MM.1S (cell line): Measurements from ENCODE around the gene TTC14.

Experiments used
- DNase-seq: peaks from one replicate; pipeline ENCODE4 v3.0.0-alpha.2; 2015
- H2AFZ ChIP-seq: fragments of 300-600 bp; sonication (generic); 2 replicates; pipeline ENCODE4 v1.6.0; 2016; ENCODE audit warnings: antibody characterized with exemption, low read length
- H3F3A ChIP-seq: fragments of 300-600 bp; sonication (generic); 2 replicates; pipeline ENCODE4 v1.6.1; 2016; ENCODE audit warnings: mild to moderate bottlenecking, antibody characterized with exemption, low read length, moderate library complexity, mixed read lengths; ENCODE audit not compliant: insufficient read depth
- H3K27ac ChIP-seq: fragments of 300-600 bp; sonication (generic); 2 replicates; pipeline ENCODE4 v1.5.1; 2016; ENCODE audit warnings: mild to moderate bottlenecking, low read length
- H3K27me3 ChIP-seq: fragments of 300-600 bp; sonication (generic); replicated peaks from 2 replicates; pipeline ENCODE4 v1.6.0; 2016; ENCODE audit warnings: low read length; ENCODE audit not compliant: insufficient read depth
- H3K36me3 ChIP-seq: fragments of 300-600 bp; sonication (generic); replicated peaks from 2 replicates; pipeline ENCODE4 v1.6.1; 2016; ENCODE audit warnings: mild to moderate bottlenecking, low read length, mixed read lengths; ENCODE audit not compliant: insufficient read depth
- H3K4me1 ChIP-seq: fragments of 300-600 bp; sonication (generic); 2 replicates; pipeline ENCODE4 v1.6.1; 2016; ENCODE audit warnings: low read length, mixed read lengths
- H3K4me2 ChIP-seq: fragments of 300-600 bp; sonication (generic); 2 replicates; pipeline ENCODE4 v1.6.0; 2016; ENCODE audit warnings: low read depth, low read length
- H3K4me3 ChIP-seq: fragments of 300-600 bp; sonication (generic); 2 replicates; pipeline ENCODE4 v1.5.1; 2016; ENCODE audit warnings: low read length, mixed read lengths
- H3K79me2 ChIP-seq: fragments of 300-600 bp; sonication (generic); 2 replicates; pipeline ENCODE4 v1.6.1; 2016; ENCODE audit warnings: mixed run types, low read length, mixed read lengths
- H3K9ac ChIP-seq: fragments of 300-600 bp; sonication (generic); 2 replicates; pipeline ENCODE4 v1.6.1; 2016; ENCODE audit warnings: low read length, mixed read lengths
- H3K9me2 ChIP-seq: fragments of 300-600 bp; sonication (generic); replicated peaks from 2 replicates; pipeline ENCODE4 v1.6.1; 2016; ENCODE audit warnings: mild to moderate bottlenecking, low read length, mixed read lengths; ENCODE audit not compliant: insufficient read depth
- H3K9me3 ChIP-seq: fragments of 300-600 bp; sonication (generic); replicated peaks from 2 replicates; pipeline ENCODE4 v1.6.1; 2016; ENCODE audit warnings: mild to moderate bottlenecking, low read length, mixed read lengths; ENCODE audit not compliant: insufficient read depth
- H4K20me1 ChIP-seq: fragments of 300-600 bp; sonication (generic); 2 replicates; pipeline ENCODE4 v1.6.1; 2016; ENCODE audit warnings: mild to moderate bottlenecking, low read length, moderate library complexity, mixed read lengths; ENCODE audit not compliant: insufficient read depth
- EZH2 ChIP-seq: fragments of 300-600 bp; sonication (generic); optimal IDR thresholded peaks from 2 replicates; pipeline ENCODE3; 2017; ENCODE audit warnings: low read depth, mild to moderate bottlenecking, antibody characterized with exemption, low read length, mixed read lengths
- EZH2phosphoT487 ChIP-seq: fragments of 300-600 bp; sonication (generic); IDR thresholded peaks from 2 replicates; pipeline ENCODE4 v1.6.1; 2018; ENCODE audit warnings: antibody characterized with exemption, low read length
- TF ChIP-seq, protein P1 (sequence below): fragments of 300-600 bp; sonication (generic); IDR thresholded peaks from 2 replicates; pipeline ENCODE4 v1.5.1; 2016; ENCODE audit warnings: antibody characterized with exemption, low read length, mixed read lengths

TTC14 gene

GRCh38 chr3:180631317-180631716, 29.4 kb downstream of the TTC14 start:
- Histone ChIP-seq H3K9me3 (no peaks in the 10 kb centered on the region), H3K9me2 (no peaks in the 10 kb centered on the region), H3K27ac (no peak overlapping the region), H3K4me1 (peaks cover 4% of the 10 kb centered on the region; the same call in 1 of the 2 replicates), H3K9ac (no peak overlapping the region), H3K79me2 (no peaks in the 10 kb centered on the region), H2AFZ (no peak overlapping the region), H3K4me2 (no peak overlapping the region), H4K20me1 (no peaks in the 10 kb centered on the region), H3K27me3 (no peaks in the 10 kb centered on the region), H3K36me3 (no peaks in the 10 kb centered on the region), H3K4me3 (no peak overlapping the region), H3F3A (no peaks in the 10 kb centered on the region)
- TF ChIP-seq, protein P1, sequence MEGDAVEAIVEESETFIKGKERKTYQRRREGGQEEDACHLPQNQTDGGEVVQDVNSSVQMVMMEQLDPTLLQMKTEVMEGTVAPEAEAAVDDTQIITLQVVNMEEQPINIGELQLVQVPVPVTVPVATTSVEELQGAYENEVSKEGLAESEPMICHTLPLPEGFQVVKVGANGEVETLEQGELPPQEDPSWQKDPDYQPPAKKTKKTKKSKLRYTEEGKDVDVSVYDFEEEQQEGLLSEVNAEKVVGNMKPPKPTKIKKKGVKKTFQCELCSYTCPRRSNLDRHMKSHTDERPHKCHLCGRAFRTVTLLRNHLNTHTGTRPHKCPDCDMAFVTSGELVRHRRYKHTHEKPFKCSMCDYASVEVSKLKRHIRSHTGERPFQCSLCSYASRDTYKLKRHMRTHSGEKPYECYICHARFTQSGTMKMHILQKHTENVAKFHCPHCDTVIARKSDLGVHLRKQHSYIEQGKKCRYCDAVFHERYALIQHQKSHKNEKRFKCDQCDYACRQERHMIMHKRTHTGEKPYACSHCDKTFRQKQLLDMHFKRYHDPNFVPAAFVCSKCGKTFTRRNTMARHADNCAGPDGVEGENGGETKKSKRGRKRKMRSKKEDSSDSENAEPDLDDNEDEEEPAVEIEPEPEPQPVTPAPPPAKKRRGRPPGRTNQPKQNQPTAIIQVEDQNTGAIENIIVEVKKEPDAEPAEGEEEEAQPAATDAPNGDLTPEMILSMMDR = peak; percentile 33
- TF ChIP-seq EZH2 = no peak
- no peak for DNase-seq

- Histone ChIP-seq H2AFZ (no peak overlapping the region), H3K36me3 (no peaks in the 10 kb centered on the region), H3K27ac (no peak overlapping the region), H3K79me2 (no peaks in the 10 kb centered on the region), H3K9me3 (no peaks in the 10 kb centered on the region), H3F3A (no peaks in the 10 kb centered on the region), H3K9ac (no peak overlapping the region), H3K4me3 (no peak overlapping the region), H3K4me1 (no peaks in the 10 kb centered on the region), H3K27me3 (no peaks in the 10 kb centered on the region), H3K4me2 (no peak overlapping the region), H3K9me2 (no peaks in the 10 kb centered on the region), H4K20me1 (no peaks in the 10 kb centered on the region)
- TF ChIP-seq EZH2phosphoT487 = no peak
- TF ChIP-seq, protein P1 = peak; percentile 13; the same call in 1 of the 2 replicates
- no peak for DNase-seq
Measured at GRCh38 chr3:180633722-180634121, 31.8 kb downstream of the TTC14 start.

- no peaks in the 10 kb centered on the region for H3K9me2 ChIP-seq
- H3F3A ChIP-seq = no peaks in the 10 kb centered on the region
- H3K9me3 ChIP-seq = no peaks in the 10 kb centered on the region
- TF ChIP-seq, protein P1 = no peak
- no peak for TF ChIP-seq EZH2phosphoT487
- no peak for TF ChIP-seq EZH2
- no peaks in the 10 kb centered on the region for H3K79me2 ChIP-seq
- no peaks in the 10 kb centered on the region for H3K4me1 ChIP-seq
- no peak overlapping the region for H3K4me2 ChIP-seq
- no peak for DNase-seq
- no peak overlapping the region for H3K27ac ChIP-seq
- H3K4me3 ChIP-seq = no peak overlapping the region
- H3K27me3 ChIP-seq = no peaks in the 10 kb centered on the region
- H4K20me1 ChIP-seq = no peaks in the 10 kb centered on the region
- H2AFZ ChIP-seq = no peak overlapping the region
- no peaks in the 10 kb centered on the region for H3K36me3 ChIP-seq
- no peak overlapping the region for H3K9ac ChIP-seq
Measured at GRCh38 chr3:180640987-180641386, 39.0 kb downstream of the TTC14 start.
